Naive thymus-derived CD4-positive, alpha-beta T cell (primary cell): Measurements from ENCODE around the gene MYO9A. TPM values are rescaled to one million over a fixed set of nuclear protein-coding genes. Genes with fewer than 3 reads are reported as not detected.

Experiments used
- ATAC-seq: fragments of 150-1000 bp; cut with Tn5 transposase; 2 replicates; pipeline ENCODE4 v1.10.0; 2021; ENCODE audit warnings: mild to moderate bottlenecking, moderate library complexity
- CTCF ChIA-PET: fragments of 350-600 bp; sonication (Branson Sonifier 250); formaldehyde crosslinking; loops from one replicate; lab custom pipeline; 2021; ENCODE audit warnings: antibody characterized with exemption; lab: Charles Lee
- POLR2A ChIA-PET: fragments of 350-600 bp; sonication (Branson Sonifier 250); formaldehyde crosslinking; loops from one replicate; lab custom pipeline; 2021; ENCODE audit warnings: antibody characterized with exemption, inconsistent platforms; lab: Charles Lee
- DNase-seq, 9 donors: peaks; one replicate each; pipeline versions ENCODE4 v3.0.0 to v3.0.0-alpha.2; 2020 to 2022; ENCODE audit warnings: mixed read lengths in 1 of 9
- H3K27ac ChIP-seq: one replicate; pipeline ENCODE4 v1.7.0; 2013; ENCODE audit warnings: mild to moderate bottlenecking, low read depth, low read length, moderate library complexity
- H3K27me3 ChIP-seq, 2 donors: one replicate each; pipeline ENCODE4 v1.7.0; 2013; ENCODE audit warnings: low read length in 2 of 2, mild to moderate bottlenecking in 2 of 2, moderate library complexity in 2 of 2; ENCODE audit not compliant: control insufficient read depth in 2 of 2, insufficient read depth in 2 of 2
- H3K36me3 ChIP-seq, 3 experiments: 1 replicate in 2 of 3; 2 replicates in 1 of 3; pipeline ENCODE4 v1.7.0; 2013; ENCODE audit warnings: low read length in 3 of 3, mild to moderate bottlenecking in 3 of 3, moderate library complexity in 1 of 3; ENCODE audit not compliant: insufficient read depth in 3 of 3, control insufficient read depth in 2 of 3
- H3K4me1 ChIP-seq, 2 donors: one replicate each; pipeline ENCODE4 v1.7.0; 2013; ENCODE audit warnings: low read length in 2 of 2, mild to moderate bottlenecking in 2 of 2, moderate library complexity in 1 of 2; ENCODE audit not compliant: control insufficient read depth in 2 of 2, insufficient read depth in 2 of 2
- H3K4me3 ChIP-seq: 2 replicates; pipeline ENCODE4 v1.7.0; 2013; ENCODE audit warnings: mild to moderate bottlenecking, low read length
- H3K9me3 ChIP-seq, 3 experiments: 1 replicate in 2 of 3; 2 replicates in 1 of 3; pipeline ENCODE4 v1.7.0; 2013; ENCODE audit warnings: low read length in 3 of 3; ENCODE audit not compliant: control insufficient read depth in 2 of 3
- H3K27ac Mint-ChIP-seq, 9 donors: one replicate each; pipeline ENCODE4 v1.8.0; 2020 to 2022; ENCODE audit warnings: mixed read lengths in 9 of 9, mild to moderate bottlenecking in 8 of 9, moderate library complexity in 5 of 9, inconsistent platforms in 2 of 9
- H3K27me3 Mint-ChIP-seq, 5 donors: one replicate each; pipeline ENCODE4 v1.8.0; 2021 to 2022; ENCODE audit warnings: mixed read lengths in 5 of 5, mild to moderate bottlenecking in 1 of 5
- H3K36me3 Mint-ChIP-seq, 5 donors: one replicate each; pipeline ENCODE4 v1.8.0; 2020 to 2022; ENCODE audit warnings: mixed read lengths in 5 of 5, mild to moderate bottlenecking in 3 of 5, inconsistent platforms in 1 of 5
- H3K4me1 Mint-ChIP-seq, 7 donors: one replicate each; pipeline ENCODE4 v1.8.0; 2020 to 2022; ENCODE audit warnings: mixed read lengths in 7 of 7, mild to moderate bottlenecking in 3 of 7, inconsistent platforms in 1 of 7
- H3K4me3 Mint-ChIP-seq, 10 donors: one replicate each; pipeline ENCODE4 v1.8.0; 2020 to 2022; ENCODE audit warnings: mild to moderate bottlenecking in 10 of 10, mixed read lengths in 10 of 10, moderate library complexity in 6 of 10, inconsistent platforms in 2 of 10
- H3K9me3 Mint-ChIP-seq, 11 donors: one replicate each; pipeline ENCODE4 v1.8.0; 2020 to 2022; ENCODE audit warnings: mixed read lengths in 11 of 11, mild to moderate bottlenecking in 4 of 11, inconsistent platforms in 1 of 11, moderate library complexity in 1 of 11
- intact Hi-C, 2 donors: fragments of 100-400 bp; cut with micrococcal nuclease; formaldehyde crosslinking; loops; one replicate each; pipeline ENCODE4 v1.15.1; 2023
- polyA plus RNA-seq, 2 donors: library from polyadenylated mRNA; unstranded; fragments of 300-500 nt; fragmentation: Illumina TruSeq; gene quantifications; one replicate each; pipeline ENCODE4 v1.2.3, GENCODE V29; 2021
- total RNA-seq, 6 experiments: library from RNA in 5 of 6; stranded (reverse) in 5 of 6; gene quantifications; 1 replicate in 5 of 6; 2 replicates in 1 of 6; pipeline ENCODE4 v1.2.3 and lab custom pipeline; 2021 to 2026

The MYO9A gene
- total and polyA plus RNA-seq, 7 experiments from 2014 or later: 8.4 to 53.3 (median 29.0) TPM

DNA sequence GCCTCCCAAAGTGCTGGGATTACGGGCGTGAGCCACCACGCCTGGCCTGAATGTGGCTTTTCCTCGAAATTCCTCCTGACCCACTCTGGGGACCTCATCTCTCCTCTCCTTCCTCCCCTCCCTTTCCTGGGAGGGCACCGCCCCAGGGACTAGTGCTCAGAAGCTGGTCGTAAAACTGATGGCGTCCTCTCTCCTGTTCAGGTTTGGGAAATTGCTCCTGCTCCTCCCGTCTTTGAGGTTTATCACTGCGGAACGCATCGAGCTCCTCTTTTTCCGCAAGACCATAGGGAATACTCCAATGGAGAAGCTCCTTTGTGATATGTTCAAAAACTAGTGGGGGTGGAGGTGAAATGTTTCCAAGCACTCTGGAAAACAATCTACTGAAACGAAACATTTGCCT lies 300.6 kb downstream of the MYO9A start:
- H3K4me1 ChIP-seq: no peaks in the 10 kb centered on the region
- no peaks in the 10 kb centered on the region for H3K27me3 ChIP-seq
- H3K27ac ChIP-seq: no peak overlapping the region
- H3K27ac Mint-ChIP-seq: no peak overlapping the region
- no peak overlapping the region for H3K4me3 ChIP-seq
- ChIA-PET POLR2A (no interaction called here), CTCF (no interaction called here)
- DNase-seq: no peak
- peaks cover 0 to 49% (median 24%) of the 10 kb centered on the region in 11 donors for H3K9me3 Mint-ChIP-seq
- no peak for ATAC-seq
- peaks cover 0 to 4% (median 0%) of the 10 kb centered on the region in 3 experiments for H3K36me3 ChIP-seq
- H3K27me3 Mint-ChIP-seq: no peaks in the 10 kb centered on the region
- H3K4me3 Mint-ChIP-seq: no peak overlapping the region
- H3K9me3 ChIP-seq: peaks cover 0 to 34% (median 0%) of the 10 kb centered on the region in 3 experiments
- no peaks in the 10 kb centered on the region for H3K4me1 Mint-ChIP-seq
- intact Hi-C loops: no loop called here
- peaks cover 0 to 21% (median 12%) of the 10 kb centered on the region in 5 donors for H3K36me3 Mint-ChIP-seq

DNA sequence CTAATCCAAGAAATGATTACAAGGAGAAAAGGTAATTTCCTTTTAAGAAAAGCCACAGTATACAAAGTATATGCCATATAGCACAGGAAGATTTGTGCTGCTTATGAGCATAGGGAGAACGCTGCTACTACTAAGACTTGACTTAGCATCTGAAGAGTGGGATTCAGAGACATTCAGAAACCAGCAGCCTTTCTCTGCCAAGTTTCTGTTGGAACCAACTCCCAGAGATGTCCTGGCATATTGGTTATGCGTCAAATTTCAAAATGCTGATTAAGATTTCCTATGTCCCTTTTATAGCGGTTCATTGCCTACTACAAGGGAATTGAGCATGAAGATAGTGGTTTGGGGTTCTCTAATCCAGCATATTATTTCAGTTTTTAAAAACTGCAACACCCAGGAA lies 302.6 kb downstream of the MYO9A start:
- H3K4me1 ChIP-seq: no peaks in the 10 kb centered on the region
- ChIA-PET CTCF (no interaction called here), POLR2A (no interaction called here)
- no peaks in the 10 kb centered on the region for H3K27me3 ChIP-seq
- Mint-ChIP-seq H3K27me3 (no peaks in the 10 kb centered on the region), H3K9me3 (peaks cover 0 to 31% (median 15%) of the 10 kb centered on the region in 11 donors), H3K4me1 (no peaks in the 10 kb centered on the region), H3K36me3 (peaks cover 0 to 9% (median 3%) of the 10 kb centered on the region in 5 donors), H3K4me3 (no peak overlapping the region), H3K27ac (no peak overlapping the region)
- no peaks in the 10 kb centered on the region for H3K36me3 ChIP-seq
- no peak overlapping the region for H3K4me3 ChIP-seq
- DNase-seq (no peak), ATAC-seq (no peak)
- H3K9me3 ChIP-seq: peaks cover 0 to 18% (median 0%) of the 10 kb centered on the region in 3 experiments
- no peak overlapping the region for H3K27ac ChIP-seq
- intact Hi-C loops: no loop called here

DNA sequence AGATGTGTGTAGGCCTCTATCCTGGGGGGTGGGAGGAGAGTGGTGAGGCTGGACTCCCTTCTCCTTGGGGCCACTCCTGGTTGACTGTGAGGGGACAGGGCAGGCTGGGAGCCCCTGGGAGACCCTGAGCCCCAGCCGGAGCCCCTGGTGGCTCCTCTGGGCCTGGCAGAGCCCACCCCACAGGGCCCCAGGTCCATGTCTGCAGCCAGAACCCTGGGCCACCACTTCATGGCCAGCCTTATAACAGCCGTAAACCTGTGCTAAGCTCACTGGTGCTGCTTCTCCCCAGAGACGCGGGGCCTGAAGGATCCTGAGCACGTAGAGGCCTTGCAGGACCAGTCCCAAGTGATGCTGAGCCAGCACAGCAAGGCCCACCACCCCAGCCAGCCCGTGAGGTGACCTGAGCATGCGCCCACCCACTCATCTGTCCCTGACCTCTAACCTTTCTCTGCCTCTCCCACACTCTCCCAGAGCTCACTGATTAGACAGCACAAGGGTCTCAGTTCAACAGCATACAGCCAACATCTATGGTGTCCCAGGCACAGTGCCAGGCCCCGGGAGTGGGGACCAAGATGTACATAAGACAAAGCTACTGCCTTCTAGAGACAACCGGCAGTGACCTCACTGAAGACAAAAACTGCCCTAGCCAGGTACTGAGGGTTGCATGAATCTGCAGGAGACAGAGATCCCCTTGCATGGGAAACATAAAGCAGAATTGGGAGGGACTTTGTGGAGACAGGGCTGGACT lies 304.1 kb downstream of the MYO9A start:
- Histone ChIP-seq H3K36me3 (no peaks in the 10 kb centered on the region), H3K9me3 (peaks cover 0 to 7% (median 0%) of the 10 kb centered on the region in 3 experiments), H3K4me1 (no peaks in the 10 kb centered on the region), H3K27me3 (no peaks in the 10 kb centered on the region), H3K27ac (no peak overlapping the region), H3K4me3 (no peak overlapping the region)
- H3K36me3 Mint-ChIP-seq: peaks cover 0 to 8% (median 0%) of the 10 kb centered on the region in 5 donors
- ATAC-seq (no peak), DNase-seq (no peak)
- no peaks in the 10 kb centered on the region for H3K4me1 Mint-ChIP-seq
- H3K27ac Mint-ChIP-seq: no peak overlapping the region
- ChIA-PET CTCF (no interaction called here), POLR2A (no interaction called here)
- H3K4me3 Mint-ChIP-seq: no peak overlapping the region
- peaks cover 0 to 3% (median 0%) of the 10 kb centered on the region in 5 donors for H3K27me3 Mint-ChIP-seq
- intact Hi-C loops: no loop called here
- H3K9me3 Mint-ChIP-seq: peaks cover 0 to 17% (median 8%) of the 10 kb centered on the region in 11 donors

DNA sequence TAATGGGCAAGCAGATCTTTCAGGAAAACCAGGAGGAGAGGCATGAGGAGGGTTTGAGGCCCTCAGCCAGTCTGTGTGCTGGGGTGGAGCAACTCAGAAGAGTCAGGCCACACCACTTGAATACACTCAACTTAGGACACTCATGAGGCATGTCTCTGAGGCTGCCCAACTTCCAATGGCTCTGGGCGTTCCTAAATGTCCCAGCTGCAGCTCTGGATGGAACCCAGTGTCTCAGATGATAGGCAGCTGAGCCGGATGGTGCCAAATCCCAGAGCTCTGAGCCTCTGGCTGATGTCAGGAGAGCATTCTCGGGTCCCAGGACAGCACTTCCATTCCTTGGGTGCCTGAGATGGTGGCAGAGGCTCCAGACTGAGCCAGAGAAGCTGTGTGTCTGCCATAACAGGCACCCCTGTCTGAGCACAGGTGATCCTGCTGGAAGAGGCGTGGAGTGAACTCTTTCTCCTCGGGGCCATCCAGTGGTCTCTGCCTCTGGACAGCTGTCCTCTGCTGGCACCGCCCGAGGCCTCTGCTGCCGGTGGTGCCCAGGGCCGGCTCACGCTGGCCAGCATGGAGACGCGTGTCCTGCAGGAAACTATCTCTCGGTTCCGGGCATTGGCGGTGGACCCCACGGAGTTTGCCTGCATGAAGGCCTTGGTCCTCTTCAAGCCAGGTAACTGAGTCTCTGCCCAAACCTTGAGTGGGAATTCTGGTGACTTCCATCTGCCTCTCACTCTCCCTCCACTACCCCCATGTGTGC lies 304.8 kb downstream of the MYO9A start:
- H3K9me3 Mint-ChIP-seq: peaks cover 0 to 10% (median 2%) of the 10 kb centered on the region in 11 donors
- H3K4me3 Mint-ChIP-seq: no peak overlapping the region
- POLR2A ChIA-PET: no interaction called here

DNA sequence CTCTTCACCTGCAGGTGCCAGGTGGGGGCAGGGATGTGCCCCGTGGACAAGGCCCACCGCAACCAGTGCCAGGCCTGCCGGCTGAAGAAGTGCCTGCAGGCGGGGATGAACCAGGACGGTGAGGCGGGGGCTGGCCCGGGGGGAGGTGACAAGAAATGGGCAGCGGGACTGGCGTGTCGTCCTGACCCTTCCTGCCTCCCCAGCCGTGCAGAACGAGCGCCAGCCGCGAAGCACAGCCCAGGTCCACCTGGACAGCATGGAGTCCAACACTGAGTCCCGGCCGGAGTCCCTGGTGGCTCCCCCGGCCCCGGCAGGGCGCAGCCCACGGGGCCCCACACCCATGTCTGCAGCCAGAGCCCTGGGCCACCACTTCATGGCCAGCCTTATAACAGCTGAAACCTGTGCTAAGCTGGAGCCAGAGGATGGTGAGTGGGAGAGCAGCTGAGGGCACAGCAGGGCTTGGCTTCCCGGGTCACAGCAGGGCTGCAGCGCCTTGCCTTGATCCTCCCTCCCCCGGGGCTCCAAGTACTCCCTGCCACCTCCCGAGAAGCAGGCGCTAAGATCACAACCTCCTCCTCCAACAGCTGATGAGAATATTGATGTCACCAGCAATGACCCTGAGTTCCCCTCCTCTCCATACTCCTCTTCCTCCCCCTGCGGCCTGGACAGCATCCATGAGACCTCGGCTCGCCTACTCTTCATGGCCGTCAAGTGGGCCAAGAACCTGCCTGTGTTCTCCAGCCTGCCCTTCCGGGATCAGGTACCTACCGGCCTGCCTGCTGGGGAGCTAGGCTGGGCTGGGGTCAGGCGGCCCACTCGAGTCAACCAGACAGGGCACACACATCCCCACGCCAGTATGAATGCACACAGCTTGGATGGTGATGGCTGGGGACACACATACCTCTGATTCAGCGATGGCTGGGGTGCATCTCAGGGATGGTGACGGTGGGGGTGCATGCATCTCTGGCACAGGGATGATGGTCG lies 305.9 kb downstream of the MYO9A start:
- Histone ChIP-seq H3K27ac (no peak overlapping the region), H3K27me3 (no peaks in the 10 kb centered on the region), H3K36me3 (no peaks in the 10 kb centered on the region), H3K4me3 (no peak overlapping the region), H3K9me3 (no peaks in the 10 kb centered on the region), H3K4me1 (no peaks in the 10 kb centered on the region)
- DNase-seq: no peak
- no peak for ATAC-seq
- ChIA-PET POLR2A (no interaction called here), CTCF (interaction anchor here (0.6 kb wide), 1 partner anchor 859 kb away, joined by 3 read pairs; no protein-coding TSS in a partner anchor)
- intact Hi-C loops: no loop called here
- H3K9me3 Mint-ChIP-seq: no peaks in the 10 kb centered on the region
- H3K36me3 Mint-ChIP-seq: no peaks in the 10 kb centered on the region
- no peak overlapping the region for H3K4me3 Mint-ChIP-seq
- H3K27ac Mint-ChIP-seq: no peak overlapping the region
- H3K27me3 Mint-ChIP-seq: peaks cover 0 to 3% (median 0%) of the 10 kb centered on the region in 5 donors
- no peaks in the 10 kb centered on the region for H3K4me1 Mint-ChIP-seq

More for the DNA sequence above, 304.8 kb downstream of the MYO9A start:
- Mint-ChIP-seq H3K27me3 (peaks cover 0 to 3% (median 0%) of the 10 kb centered on the region in 5 donors), H3K4me1 (no peaks in the 10 kb centered on the region), H3K27ac (no peak overlapping the region), H3K36me3 (peaks cover 0 to 4% (median 0%) of the 10 kb centered on the region in 5 donors)
- Histone ChIP-seq H3K4me1 (no peaks in the 10 kb centered on the region), H3K36me3 (no peaks in the 10 kb centered on the region), H3K27ac (no peak overlapping the region), H3K27me3 (no peaks in the 10 kb centered on the region), H3K9me3 (peaks cover 0 to under 1% (median 0%) of the 10 kb centered on the region in 3 experiments), H3K4me3 (no peak overlapping the region)
- CTCF ChIA-PET: interaction anchor here (0.6 kb wide), 1 partner anchor 858 kb away, joined by 3 read pairs; no protein-coding TSS in a partner anchor
- no peak for DNase-seq
- ATAC-seq: no peak
- intact Hi-C loops: no loop called here

- no peak for ATAC-seq
- no peak overlapping the region for H3K27ac ChIP-seq
Measured at GRCh38 chr15:71811036-71811736, 306.8 kb downstream of the MYO9A start.

More at GRCh38 chr15:71811036-71811736, 306.8 kb downstream of the MYO9A start:
- peaks cover 0 to 3% (median 0%) of the 10 kb centered on the region in 5 donors for H3K27me3 Mint-ChIP-seq
- H3K36me3 Mint-ChIP-seq: no peaks in the 10 kb centered on the region
- Histone ChIP-seq H3K9me3 (no peaks in the 10 kb centered on the region), H3K27me3 (no peaks in the 10 kb centered on the region), H3K4me1 (no peaks in the 10 kb centered on the region), H3K4me3 (no peak overlapping the region), H3K36me3 (no peaks in the 10 kb centered on the region)
- DNase-seq: no peak
- H3K4me1 Mint-ChIP-seq: no peaks in the 10 kb centered on the region
- ChIA-PET POLR2A (no interaction called here), CTCF (no interaction called here)
- no peak overlapping the region for H3K4me3 Mint-ChIP-seq
- H3K27ac Mint-ChIP-seq: no peak overlapping the region
- H3K9me3 Mint-ChIP-seq: no peaks in the 10 kb centered on the region
- intact Hi-C loops: no loop called here
